Measurements from ENCODE around the gene ADAMTS2. TPM values are rescaled to one million over a fixed set of nuclear protein-coding genes. Genes with fewer than 3 reads are reported as not detected.

The ADAMTS2 gene
- total and polyA plus RNA-seq, 2 donors from 2014 or later, result 2.0 to 13.6 TPM

GRCh38 chr5:179160584-179160983, 184.7 kb downstream of the ADAMTS2 start:
- no peak for TF ChIP-seq CTCF (IDR thresholded peaks at IDR 0.05; ENCODE audit: borderline replicate concordance, extremely low read depth, insufficient read depth)
- H3K4me3 ChIP-seq (ENCODE audit: low read length in 3 of 3), result no peak overlapping the region

GRCh38 chr5:179158556-179158955, 186.7 kb downstream of the ADAMTS2 start:
- Histone ChIP-seq H3K27ac (ENCODE audit: low read depth in 2 of 2, low read length in 2 of 2) (no peak overlapping the region), H3K36me3 (ENCODE audit: control insufficient read depth in 2 of 3, insufficient read depth in 3 of 3, low read length in 3 of 3) (no peaks in the 10 kb centered on the region), H3K27me3 (ENCODE audit: control insufficient read depth, insufficient read depth, low read length) (no peaks in the 10 kb centered on the region), H3K4me1 (ENCODE audit: control insufficient read depth in 2 of 3, insufficient read depth in 2 of 3, low read depth in 1 of 3, low read length in 3 of 3) (no peaks in the 10 kb centered on the region), H3K4me3 (ENCODE audit: low read length in 3 of 3) (no peak overlapping the region), H3K9me3 (ENCODE audit: control insufficient read depth in 2 of 3, insufficient read depth in 1 of 3, low read length in 3 of 3) (no peaks in the 10 kb centered on the region), H3K9ac (ENCODE audit: low read length in 3 of 3) (no peak overlapping the region)
- TF ChIP-seq CTCF (IDR thresholded peaks at IDR 0.05; ENCODE audit: borderline replicate concordance, extremely low read depth, insufficient read depth), result no peak
- peak in 2 of 5 donors; percentile 11 to 39 for DNase-seq
- intact Hi-C loops (cut with DNase I), result no loop called here
- no peak for FAIRE-seq

More at GRCh38 chr5:179160584-179160983, 184.7 kb downstream of the ADAMTS2 start:
- Histone ChIP-seq H3K36me3 (ENCODE audit: control insufficient read depth in 2 of 3, insufficient read depth in 3 of 3, low read length in 3 of 3) (no peaks in the 10 kb centered on the region), H3K27me3 (ENCODE audit: control insufficient read depth, insufficient read depth, low read length) (no peaks in the 10 kb centered on the region), H3K9ac (ENCODE audit: low read length in 3 of 3) (no peak overlapping the region), H3K9me3 (ENCODE audit: control insufficient read depth in 2 of 3, insufficient read depth in 1 of 3, low read length in 3 of 3) (no peaks in the 10 kb centered on the region), H3K27ac (ENCODE audit: low read depth in 2 of 2, low read length in 2 of 2) (no peak overlapping the region), H3K4me1 (ENCODE audit: control insufficient read depth in 2 of 3, insufficient read depth in 2 of 3, low read depth in 1 of 3, low read length in 3 of 3) (no peaks in the 10 kb centered on the region)
- FAIRE-seq (no peak), DNase-seq (no peak)
- intact Hi-C loops (cut with DNase I), result no loop called here

- no peaks in the 10 kb centered on the region for H3K36me3 ChIP-seq (ENCODE audit: control insufficient read depth in 2 of 3, insufficient read depth in 3 of 3, low read length in 3 of 3)
- intact Hi-C loops (cut with DNase I), result no loop called here
- H3K9me3 ChIP-seq (ENCODE audit: control insufficient read depth in 2 of 3, insufficient read depth in 1 of 3, low read length in 3 of 3), result no peaks in the 10 kb centered on the region
- DNase-seq (peak in 3 of 5 donors; percentile 14 to 65 (median 40)), FAIRE-seq (no peak)
- no peak overlapping the region for H3K4me3 ChIP-seq (ENCODE audit: low read length in 3 of 3)
- H3K4me1 ChIP-seq (ENCODE audit: control insufficient read depth in 2 of 3, insufficient read depth in 2 of 3, low read depth in 1 of 3, low read length in 3 of 3), result no peaks in the 10 kb centered on the region
- no peak overlapping the region for H3K9ac ChIP-seq (ENCODE audit: low read length in 3 of 3)
- H3K27me3 ChIP-seq (ENCODE audit: control insufficient read depth, insufficient read depth, low read length), result no peaks in the 10 kb centered on the region
- H3K27ac ChIP-seq (ENCODE audit: low read depth in 2 of 2, low read length in 2 of 2), result no peak overlapping the region
- TF ChIP-seq CTCF (IDR thresholded peaks at IDR 0.05; ENCODE audit: borderline replicate concordance, extremely low read depth, insufficient read depth), result no peak
Measured at GRCh38 chr5:179154991-179155955, 190.0 kb downstream of the ADAMTS2 start.

All from kidney (tissue), 14 donors.